C4-2B (cell line): ENCODE data around the gene TADA3.

Experiments used
- H3K27ac ChIP-seq: fragments of 450-650 bp; 2 replicates; pipeline ENCODE4 v1.5.1; 2017
- CTCF ChIP-seq: fragments of 450-650 bp; conservative IDR thresholded peaks from 2 replicates; pipeline ENCODE4 v1.5.1; 2017; ENCODE audit warnings: mild to moderate bottlenecking
- ZFX ChIP-seq: fragments of 450-650 bp; IDR thresholded peaks from 2 replicates; pipeline ENCODE4 v1.6.1; 2017

Gene TADA3

GRCh38 chr3:9732080-9732739, 60.1 kb downstream of the TADA3 start:
- peak overlapping the region; percentile 94 for H3K27ac ChIP-seq
- TF ChIP-seq ZFX (no peak; the same call in 1 of the 2 replicates), CTCF (no peak)

- TF ChIP-seq ZFX: peak; percentile 21; the same call in 1 of the 2 replicates
- TF ChIP-seq CTCF: no peak
Observed at GRCh38 chr3:9731206-9732079, 60.8 kb downstream of the TADA3 start, which contains the start of gene BRPF1. BRPF1 (plus strand) TSS chr3:9731735; CDS start chr3:9734141, 2,406 bp downstream.

GRCh38 chr3:9730657-9731205, 61.5 kb downstream of the TADA3 start:
- TF ChIP-seq CTCF: no peak
- no peak for TF ChIP-seq ZFX
- peak overlapping the region; percentile 94 for H3K27ac ChIP-seq

More at GRCh38 chr3:9731206-9732079, 60.8 kb downstream of the TADA3 start, which contains the start of gene BRPF1:
- peak within 1 kb of the TSS; percentile 94 for H3K27ac ChIP-seq
